CD4-positive, alpha-beta T cell treated with Interleukin-6 for 4 hours (primary cell): ENCODE data around the gene RANBP1.
A peak's percentile ranks its signal among the peaks of the same experiment; 100 is the strongest.

Experiments used
- DNase-seq: peaks from one replicate; pipeline ENCODE4 v3.0.0-alpha.2; 2020; ENCODE audit warnings: mixed read lengths

The RANBP1 gene

DNA sequence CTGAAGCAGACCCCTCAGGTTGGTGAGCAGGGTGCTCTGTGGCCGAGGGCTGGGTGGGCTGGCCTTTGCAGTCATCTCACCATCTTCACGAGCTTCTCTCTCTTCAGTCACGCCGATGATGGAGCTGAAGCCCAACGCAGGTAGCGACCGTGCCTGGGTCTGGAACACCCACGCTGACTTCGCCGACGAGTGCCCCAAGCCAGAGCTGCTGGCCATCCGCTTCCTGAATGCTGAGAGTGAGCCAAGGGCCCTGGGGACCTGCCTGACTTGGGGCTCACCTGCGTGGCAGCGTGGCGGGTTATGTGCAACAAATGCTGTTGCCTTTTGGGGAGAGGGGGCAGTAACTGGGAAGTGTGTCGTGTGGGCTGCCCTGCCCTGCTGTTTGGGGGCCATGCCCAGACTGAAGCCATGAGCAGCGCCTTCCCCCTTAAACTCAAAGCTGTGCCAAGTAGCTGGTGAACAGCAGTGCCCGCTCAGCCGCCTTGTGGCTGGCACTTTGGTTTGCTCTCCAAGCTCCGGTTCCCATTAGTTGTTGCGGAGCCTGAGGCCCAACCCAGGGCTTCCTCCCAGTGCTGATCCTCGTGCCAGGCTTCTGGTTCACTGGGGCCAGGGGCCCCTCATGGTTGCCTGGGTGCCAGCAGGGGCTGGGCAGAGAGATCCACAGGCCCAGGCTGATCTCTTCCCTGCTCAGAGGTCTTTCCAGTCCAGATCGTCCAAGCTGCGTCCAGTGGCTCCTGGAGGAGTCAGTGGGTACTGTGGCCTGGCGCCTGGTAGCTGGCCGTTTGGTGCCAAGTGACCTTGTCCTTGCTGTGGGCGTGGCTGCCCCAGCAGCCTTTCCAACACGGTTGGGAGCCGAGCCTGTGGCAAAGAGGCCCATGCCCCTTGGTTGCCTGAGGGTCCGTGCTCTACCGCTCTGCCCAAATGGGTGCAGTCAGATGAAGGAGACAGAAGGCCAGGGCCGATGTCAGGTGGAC is 9.6 kb downstream of the RANBP1 start:
- no peak for DNase-seq

DNA sequence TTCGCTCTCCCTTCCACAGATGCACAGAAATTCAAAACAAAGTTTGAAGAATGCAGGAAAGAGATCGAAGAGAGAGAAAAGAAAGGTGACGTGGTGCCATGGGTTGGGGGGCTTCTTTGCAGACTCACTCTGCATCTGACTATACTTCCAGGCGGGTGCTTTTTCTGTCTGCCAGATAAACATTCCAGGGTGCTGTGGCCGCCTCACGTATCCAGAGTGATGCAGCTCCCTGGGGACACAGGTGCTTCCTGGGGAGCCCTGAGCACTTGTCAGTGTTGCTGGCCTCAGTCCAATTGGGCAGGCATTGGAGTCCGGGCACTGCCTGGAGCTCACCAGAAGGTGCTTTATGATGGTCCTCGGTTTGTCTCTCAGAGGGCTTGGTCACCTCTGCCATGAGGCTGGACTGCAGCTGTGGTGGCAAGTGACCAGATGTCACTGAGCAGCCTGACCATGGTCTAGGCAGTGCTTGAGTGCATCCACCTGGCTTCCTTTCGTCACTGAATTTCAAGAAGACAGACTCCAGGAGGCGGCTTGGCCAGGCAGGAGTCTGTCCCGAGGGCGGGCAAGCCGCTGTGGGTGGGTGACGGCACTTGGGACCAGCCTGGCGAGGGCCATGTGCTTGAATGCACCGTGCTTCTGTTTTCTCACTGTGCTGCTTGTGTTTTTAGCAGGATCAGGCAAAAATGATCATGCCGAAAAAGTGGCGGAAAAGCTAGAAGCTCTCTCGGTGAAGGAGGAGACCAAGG is 10.6 kb downstream of the RANBP1 start:
- DNase-seq: no peak

DNA sequence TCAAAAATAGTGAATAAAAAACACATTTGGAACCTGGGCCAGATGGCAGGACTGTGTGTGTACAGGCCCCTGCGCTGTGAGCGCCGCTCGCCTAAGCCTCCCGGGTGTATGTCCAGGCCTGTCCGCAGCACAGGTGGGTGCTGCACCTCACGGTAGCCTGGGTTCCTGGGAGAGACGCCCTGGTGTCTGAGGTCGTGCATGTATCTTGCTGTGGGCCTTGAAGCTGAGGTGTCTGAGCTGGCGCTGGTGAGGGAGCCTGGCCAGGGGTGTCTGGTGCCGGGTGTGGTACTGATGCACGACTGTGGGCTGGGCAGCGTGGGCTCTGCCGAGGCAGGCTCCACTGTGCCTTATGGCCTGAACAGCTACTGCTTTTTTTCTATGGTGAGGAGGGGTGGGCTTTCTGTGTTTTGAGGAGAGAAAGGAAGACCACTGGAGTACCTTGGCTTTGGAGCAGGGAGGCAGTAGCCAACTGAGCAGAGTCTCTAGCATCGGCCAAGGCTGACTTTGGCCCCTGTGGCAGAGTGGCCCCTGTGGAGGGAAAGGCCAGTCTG is 11.5 kb downstream of the RANBP1 start:
- DNase-seq: no peak

DNA sequence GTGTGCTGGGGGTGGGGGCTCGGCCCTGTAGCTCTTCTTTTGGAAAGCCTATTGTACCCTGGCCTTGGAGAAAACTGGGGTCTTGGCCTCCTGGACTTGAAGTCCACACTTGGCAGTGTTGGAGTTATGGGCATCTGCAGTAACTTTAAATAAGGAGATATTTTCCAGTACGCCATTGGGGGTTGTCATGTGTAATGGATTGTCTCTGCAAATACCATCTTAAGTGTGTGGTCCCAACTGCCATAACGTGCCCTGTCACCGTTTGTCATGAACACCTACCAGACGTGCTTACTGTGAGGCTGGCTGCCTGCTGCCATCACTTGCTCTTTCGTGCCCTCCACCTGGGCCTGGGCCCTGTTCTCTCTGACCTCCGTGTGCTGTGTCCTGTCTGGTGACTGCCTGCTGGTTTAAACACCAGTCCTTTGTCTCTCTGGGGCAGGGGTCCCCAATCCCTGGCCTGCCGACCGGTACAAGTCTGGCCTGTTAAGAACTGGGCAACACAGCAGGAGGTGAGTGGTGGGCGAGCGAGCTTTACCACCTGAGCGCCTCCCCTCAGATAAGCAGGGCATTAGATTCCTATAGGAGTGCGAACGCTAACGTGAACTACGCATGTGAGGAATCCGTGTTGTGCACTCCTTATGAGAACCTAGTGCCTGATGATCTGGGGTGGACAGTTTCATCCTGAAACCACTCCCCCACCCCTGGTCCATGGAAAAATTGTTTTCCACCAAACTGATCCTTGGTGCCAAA is 12.1 kb downstream of the RANBP1 start:
- DNase-seq: no peak

DNA sequence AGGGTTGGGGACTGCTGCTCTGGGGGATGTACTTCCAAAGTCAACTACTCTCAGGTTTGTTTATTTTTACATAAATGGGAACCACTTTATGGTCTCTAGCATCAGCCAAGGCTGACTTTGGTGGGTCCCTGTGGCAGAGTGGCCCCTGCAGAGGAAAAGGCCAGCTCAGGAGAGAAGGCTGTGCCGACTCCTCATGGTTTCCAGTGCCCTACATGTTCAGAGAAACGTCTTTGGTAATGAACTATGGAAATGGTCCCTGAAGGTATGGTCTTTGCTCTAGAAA is 12.7 kb downstream of the RANBP1 start:
- DNase-seq: no peak

DNA sequence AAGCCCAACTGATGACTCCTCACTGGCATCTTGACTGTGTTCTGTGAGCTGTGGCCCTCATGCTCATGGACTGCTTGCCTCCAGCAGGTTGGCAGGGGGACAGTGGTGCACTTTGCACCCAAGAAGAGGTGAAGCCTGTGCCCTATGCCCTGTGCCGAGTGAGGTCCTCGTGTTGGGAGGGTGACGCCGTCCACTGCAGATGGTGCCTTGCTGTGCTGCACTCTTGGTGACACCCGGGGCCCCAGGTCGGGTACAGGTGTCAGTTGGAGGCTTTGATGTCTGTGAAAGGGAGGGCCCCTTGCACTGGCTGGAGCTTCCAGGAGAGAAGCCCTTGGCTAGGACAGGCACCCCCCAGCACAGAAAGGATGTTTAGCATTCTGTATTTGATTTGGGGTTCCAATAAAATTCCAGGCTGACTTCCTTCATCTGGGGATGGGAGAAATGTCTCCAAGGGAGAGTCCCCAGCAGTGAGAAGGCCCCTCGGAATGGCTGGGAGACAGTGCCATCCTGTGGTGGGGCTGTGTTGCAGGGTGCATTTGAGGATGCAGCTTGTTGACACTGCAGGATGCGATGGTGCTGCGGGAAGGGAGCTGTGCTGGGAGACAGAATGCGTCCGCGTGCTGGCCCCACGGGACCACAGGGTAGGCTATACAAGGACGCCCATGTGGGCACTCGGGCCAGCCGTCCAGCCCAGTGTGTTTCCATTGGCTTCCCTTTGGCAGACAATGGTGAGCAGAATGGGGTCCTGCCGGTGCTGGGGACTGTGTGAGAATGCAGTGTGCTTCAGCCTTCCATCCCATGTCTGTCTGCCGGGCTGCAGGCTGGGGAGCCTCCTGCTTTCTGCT is 13.2 kb downstream of the RANBP1 start:
- peak; percentile 61 for DNase-seq

DNA sequence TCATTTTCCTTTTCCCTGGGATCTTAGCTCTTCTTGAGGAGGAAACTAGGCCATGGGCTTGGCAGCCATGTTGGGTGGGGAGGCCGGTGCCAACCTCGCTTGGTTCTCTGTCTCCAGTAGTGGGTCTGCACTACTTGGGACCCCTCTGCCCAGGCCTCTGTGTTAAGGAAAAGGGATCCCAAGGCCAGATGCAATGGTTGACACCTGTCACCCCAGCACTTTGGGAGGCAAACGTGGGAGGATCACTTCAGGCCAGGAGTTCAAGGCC is 13.8 kb downstream of the RANBP1 start:
- no peak for DNase-seq

DNA sequence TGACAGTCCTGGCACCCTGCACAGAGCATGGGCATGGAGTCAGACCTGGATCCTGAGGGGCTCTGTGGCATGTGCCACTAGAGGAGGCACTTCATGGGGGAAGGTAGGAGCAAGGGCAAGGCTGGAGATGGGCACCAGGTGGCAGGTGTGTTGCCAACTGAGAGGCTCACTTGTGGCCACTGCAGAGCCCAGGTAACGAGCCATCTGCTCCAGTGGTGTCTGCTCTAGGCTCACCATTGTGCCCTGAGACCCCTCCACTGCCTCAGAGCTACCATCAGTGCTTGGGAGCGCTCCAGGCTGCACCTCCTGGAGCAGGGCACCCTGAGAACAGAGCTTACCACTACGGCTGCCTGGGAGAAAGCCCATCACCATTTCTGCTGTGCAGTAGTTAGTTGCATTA is 14.4 kb downstream of the RANBP1 start:
- no peak for DNase-seq

DNA sequence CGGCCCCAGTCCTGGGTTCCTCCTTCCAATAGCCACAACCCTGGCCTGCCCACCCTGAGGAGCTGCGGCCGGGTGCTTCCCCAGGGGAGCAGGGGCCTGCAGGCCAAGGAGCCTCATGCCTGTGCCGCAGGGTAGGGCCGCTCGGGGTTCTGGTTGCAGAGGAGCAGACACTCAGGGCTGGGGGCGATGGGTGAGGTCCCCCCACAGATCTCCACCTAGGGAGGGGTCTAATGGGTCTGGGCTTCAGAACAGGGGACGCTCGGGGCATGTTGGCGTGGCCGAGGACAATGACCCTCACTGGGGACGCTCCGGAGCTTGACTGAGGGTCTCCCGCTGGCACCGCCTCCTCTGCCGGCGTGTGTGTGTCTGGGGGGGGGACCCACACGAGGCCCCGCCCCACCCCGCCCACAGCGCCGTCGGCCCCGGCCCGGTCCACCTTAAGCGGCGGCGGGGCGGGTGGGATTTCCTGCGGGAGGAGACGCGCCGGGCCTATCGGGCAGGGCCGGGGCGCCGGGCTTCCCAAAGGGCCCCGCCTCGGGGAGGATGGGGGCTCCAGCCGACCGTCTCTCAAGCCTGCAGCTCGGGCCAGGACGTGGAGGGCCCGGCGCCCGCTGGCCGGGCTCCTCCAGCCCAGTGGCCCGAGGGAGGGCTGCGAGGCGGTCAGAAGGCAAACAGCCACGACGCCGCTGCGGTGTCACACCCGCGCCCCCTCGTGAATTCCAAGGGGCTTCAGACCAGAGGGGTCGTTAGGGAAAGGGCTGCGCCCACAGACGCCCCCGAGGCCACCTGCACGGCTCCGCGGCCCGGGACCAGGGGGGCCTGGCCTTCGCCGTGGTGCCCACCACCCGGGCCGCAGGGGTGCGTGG is 15.1 kb downstream of the RANBP1 start:
- peak; percentile 90 for DNase-seq

DNA sequence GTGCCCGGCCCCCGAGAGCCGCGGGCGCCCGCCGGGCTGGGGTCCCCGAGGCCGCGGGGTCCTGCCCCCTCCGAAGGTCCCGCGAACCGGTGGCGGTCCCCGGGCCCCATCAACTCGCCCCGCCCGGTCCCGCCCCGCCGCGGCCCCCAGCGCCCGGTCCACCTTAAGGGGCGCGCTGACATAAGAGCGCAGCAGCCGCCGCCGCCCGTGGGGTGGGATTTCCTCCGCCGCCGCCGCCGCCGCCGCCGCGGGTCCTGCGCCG is 15.6 kb downstream of the RANBP1 start, which contains the start of gene ZDHHC8:
Gene ZDHHC8 (plus strand): TSS at position 208 of the 262 bp plus-strand sequence. CDS start 144 bp downstream, outside the sequence.
- peak; percentile 71 for DNase-seq

DNA sequence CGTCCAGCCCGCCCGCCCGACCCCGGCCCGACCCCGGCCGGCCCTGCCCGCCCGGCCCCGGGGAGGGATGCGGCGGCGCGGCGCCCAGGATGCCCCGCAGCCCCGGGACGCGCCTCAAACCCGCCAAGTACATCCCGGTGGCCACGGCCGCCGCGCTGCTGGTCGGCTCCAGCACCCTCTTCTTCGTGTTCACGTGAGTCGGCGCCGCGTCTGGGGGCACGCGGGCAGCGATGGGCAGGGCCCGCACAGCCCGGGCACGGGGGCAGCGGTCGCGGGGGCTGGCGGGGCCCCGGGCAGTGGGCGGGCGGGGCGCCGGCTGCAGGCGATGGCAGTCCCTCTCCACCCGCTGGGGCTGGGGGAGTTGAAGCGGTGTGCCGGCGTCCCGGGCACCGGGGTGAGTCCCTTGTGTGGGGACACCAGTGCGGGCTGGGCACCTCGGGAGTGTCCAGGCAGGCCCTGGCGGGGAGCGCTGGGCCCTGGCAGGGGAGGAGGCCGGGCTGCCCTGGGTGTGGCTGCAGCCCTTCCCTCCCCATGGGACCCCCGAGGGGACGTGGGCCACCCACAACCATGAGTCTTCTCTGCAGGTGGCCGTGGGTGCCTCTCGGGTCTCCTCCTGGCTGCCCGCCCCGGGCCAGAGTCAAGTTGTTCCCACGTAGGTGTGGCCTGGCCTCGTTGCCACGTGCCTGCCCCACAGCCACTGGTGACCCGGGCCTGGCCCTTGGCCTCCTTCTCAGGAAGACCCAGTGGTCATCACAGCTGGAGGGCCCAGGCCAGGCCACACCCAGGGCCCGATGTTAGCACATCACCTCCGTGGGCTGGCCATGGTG is 16.2 kb downstream of the RANBP1 start:
- no peak for DNase-seq

DNA sequence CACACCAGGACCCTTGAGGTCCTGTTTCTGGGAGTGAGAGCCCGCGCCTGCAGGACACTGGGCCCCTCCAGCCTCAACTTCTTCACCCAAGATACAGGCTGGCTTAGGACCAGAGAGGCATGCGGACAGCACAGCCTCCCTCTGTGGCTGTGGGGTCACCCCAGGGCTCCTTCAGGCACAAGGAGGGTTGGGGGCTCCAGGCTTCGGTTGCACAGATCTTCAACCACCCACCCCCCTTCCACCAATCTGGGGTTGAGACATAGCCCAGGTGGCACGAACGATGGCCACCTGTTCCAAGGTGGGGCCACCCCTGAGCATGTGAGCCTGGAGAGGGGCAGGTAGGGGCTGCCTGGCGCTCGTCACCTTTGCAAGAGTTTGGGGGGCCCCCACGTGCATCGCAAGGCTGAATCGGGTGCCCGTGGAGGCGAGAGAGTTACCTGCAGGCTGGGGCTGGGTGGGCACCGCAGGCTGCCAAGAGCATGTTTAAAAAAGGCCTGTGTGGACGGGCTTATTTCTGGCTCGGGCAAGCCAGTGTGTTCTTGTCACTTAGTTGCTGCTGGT is 16.9 kb downstream of the RANBP1 start:
- no peak for DNase-seq

DNA sequence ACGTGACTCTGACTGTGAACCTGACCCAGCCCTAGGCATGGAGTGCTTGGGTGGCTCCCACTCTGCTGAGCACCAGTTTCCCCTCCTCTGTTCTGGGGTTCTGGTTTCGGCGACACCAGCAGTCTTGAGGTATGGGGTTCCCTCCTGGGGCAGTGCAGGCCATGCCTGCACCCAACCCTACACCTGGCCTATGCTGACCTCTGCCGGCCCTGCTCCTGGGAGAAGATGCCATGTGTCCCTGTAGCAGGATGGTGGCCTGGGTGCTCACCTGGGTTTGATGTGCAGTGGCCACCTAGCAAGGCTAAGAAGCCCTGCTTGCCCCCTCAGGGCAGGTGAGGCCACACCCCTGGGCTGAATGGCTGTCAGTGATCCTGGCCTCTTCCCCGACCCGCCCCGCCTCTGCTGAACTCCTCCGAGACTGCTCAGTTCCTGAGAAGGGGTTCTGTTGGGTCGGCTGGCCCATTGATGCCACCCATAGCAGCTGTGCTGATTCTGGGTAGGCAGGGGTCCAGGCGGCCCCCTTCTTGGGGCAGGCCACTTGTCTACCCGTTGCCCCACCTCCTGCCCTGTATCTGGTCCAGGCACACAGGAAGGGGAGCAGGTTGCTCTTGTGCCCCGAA is 18.1 kb downstream of the RANBP1 start:
- no peak for DNase-seq

DNA sequence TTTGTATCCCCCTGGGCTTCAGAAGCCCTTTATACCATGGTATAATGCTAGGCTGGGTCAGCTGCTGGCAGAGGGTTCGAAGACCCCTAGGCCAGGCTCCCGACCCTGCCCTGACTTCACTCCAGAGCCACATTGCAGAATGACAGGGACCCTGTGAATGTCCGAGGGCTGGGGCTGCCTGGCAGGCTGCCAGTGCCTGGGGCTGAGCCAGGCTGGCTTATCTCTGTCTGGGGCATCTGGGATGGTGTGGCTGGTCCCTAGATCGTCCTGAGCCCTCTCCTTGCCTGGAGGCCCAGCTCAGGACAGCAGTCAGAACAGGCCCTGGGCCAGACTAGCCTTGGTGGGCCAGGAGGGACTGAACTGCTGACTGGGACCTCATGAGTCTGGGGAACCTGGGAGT is 19.4 kb downstream of the RANBP1 start:
- no peak for DNase-seq

DNA sequence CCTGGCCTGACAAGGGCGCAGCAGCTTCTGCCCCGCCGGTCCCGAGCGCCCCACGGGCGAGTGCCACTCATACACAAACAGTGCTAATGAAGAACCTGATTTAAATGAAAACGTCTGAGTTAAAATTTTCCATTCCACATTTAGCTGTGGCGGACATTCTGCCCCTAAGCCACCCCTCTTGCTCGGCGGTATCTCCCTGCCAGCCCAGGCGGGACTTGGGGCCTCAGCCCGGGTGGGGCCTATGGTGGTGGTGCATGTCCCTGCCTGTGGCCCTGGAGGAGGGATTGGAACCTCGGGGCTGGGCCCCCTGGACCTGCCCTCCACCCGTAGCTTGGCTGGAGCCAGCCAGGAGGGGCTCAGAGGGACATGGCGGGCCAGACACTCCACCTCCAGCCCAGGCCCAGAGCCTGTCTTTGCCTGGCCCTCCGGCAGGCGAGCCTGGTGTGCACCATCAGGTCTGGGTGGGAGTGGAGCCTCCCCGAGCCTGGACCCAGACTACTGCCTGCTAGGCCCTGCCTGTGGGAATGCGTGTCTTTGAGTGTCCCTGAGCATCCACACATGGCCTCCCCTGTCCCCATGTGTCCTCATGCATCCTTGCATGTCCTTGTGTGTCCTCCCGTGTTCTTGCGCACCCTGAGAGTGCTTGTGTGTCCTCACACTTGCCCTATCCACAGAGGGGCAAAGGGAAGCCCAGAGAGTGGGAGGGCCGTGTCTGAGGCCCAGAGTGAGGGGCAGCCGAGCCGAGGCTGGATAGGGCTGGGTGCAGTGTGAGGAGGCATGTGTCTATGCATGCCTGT is 20.1 kb downstream of the RANBP1 start:
- no peak for DNase-seq

DNA sequence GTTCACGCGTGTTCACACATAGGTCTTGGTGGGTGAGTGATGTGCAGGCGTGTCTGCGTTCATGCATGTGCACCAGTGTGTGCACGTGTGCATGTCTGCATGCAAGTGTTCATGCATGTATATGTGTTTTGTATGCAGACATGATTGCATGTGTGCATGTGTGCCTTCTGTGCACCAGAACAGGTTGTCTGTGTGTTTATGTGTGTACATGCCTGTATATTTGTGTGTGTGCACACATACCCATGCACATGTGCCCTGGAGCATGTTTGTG is 20.6 kb downstream of the RANBP1 start:
- no peak for DNase-seq

DNA sequence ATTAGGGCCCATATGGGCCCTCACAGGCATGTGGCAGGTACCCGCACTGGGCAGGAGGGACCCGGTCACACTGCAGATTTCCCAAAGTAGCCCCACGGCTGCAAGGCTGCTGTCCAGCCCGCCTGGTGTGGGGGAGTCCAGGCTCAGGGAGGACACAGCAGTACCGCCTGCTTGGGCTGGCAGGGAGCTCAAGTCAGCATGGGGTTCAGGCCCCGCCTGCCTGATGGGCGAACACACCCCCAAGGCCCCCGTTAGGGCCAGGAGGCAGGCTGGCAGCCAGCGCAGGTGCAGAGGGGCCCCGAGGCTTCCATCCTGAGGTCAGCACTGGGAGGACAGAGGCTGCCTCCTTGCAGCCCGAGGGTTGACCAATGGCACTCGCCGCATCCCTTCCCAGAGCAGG is 21.2 kb downstream of the RANBP1 start:
- no peak for DNase-seq

DNA sequence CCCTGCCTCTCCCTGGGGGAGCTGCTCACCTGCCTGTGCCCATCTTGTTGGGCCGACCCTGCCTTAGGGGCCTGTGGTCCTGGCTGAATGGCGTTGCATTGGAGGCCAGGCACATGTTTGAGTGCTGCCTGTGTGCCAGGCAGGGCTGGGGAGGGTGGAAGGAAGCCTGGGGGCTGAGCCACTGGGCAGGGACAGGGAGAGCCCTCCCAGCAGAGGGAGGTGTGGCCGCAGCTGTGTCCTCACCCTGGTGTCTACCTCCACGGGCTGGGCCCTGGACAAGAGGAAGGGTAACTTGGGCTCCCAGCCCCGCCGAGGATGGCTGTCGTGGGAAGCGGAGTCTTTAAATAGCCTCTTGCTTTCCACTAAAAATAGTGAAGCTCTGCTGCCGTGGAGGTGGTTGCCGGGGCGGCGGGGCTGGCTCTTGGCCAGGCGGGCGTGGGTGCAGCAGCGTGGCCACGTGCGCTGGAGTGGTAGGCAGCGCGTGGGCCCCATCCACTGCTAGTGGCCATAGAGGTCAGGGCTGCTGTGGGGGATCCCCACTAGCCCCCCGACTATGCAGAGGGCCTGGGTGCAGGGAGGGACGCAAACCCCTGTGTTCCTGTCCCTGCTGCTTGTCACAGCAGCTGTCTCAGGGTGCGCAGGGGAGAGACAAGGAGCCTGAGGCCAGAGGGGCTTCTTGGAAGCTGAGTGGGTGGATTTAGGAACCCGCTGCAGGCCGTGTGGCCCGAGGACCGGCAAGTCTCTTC is 21.9 kb downstream of the RANBP1 start:
- no peak for DNase-seq

DNA sequence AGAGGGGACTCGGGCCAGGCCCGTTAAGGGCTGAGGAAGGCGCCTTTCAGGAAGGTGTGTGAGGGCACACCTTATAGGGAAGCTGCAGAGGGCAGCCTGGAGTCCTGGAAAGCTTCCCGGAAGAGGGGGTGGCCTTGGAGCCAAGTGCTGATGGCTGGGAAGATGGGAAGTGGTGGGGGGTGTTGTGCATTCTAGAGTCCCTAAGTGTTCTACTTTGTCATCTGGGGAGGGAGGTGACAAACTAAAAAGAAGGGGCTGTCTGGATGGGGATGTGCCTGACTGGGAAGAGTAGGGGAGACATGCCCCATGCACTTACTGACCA is 22.5 kb downstream of the RANBP1 start:
- no peak for DNase-seq
